ENCODE data around the gene IL5RA.

IL5RA gene

DNA sequence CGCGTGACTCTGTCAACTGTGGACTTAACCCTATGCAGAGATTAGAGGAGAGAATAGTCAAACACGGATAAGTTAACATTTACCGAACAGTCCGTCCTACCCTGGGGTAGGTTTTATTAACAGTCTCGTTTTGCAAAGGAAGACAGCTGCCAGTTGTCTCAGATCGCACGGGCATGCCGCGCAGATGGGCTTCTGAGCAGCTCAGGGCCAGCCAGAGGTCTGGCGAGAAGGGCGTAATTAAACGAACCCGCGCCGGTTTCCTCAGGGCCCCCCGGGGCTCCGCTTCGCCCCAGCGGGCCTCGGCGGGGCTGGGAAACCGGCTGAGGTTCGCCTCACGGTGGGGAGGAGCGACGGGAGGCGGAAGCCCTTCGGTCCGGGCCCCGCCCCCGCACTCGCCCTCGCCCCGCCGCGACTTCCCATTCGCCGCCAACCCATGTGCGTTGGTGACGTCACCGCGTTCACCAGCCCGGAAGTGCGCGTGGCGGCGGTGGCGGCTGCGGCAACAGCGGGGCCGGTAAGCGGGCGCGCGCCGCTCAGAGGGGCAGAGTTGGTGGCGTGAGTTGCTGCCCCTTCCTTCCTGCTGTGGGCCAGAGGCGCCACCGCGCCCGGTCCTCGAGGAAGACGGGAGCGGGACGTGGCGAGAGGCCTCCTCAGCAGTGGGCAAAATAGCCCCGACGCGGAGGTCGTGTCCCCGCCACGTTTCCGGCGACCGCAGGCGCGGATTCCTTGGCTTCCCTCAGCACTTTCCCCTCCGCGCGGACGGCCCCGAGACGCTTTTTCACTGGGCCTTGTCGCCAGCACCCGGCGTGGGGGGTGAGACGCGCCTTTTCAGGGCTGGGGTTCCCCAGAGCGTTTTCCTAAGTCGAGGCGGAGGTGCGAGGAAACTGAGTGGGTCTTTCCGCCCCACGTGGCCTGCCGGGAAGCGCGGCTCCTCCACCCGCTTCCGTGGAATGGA is 16.6 kb upstream of the IL5RA start, which contains the start of gene TRNT1:
Gene TRNT1, plus strand, starts transcription at position 464 of the 955 bp plus-strand sequence. CDS start 2,101 bp downstream, outside the sequence.
- TF ChIP-seq, protein P1, sequence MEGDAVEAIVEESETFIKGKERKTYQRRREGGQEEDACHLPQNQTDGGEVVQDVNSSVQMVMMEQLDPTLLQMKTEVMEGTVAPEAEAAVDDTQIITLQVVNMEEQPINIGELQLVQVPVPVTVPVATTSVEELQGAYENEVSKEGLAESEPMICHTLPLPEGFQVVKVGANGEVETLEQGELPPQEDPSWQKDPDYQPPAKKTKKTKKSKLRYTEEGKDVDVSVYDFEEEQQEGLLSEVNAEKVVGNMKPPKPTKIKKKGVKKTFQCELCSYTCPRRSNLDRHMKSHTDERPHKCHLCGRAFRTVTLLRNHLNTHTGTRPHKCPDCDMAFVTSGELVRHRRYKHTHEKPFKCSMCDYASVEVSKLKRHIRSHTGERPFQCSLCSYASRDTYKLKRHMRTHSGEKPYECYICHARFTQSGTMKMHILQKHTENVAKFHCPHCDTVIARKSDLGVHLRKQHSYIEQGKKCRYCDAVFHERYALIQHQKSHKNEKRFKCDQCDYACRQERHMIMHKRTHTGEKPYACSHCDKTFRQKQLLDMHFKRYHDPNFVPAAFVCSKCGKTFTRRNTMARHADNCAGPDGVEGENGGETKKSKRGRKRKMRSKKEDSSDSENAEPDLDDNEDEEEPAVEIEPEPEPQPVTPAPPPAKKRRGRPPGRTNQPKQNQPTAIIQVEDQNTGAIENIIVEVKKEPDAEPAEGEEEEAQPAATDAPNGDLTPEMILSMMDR (conservative IDR thresholded peaks at IDR 0.05; ENCODE audit: control insufficient read depth, insufficient read depth, low read depth, low read length): no peak
- DNase-seq (ENCODE audit: low read depth): peak; percentile 88
- peak within 1 kb of the TSS; percentile 83 for H3K4me3 ChIP-seq (ENCODE audit: control insufficient read depth, low read depth, low read length)

DNA sequence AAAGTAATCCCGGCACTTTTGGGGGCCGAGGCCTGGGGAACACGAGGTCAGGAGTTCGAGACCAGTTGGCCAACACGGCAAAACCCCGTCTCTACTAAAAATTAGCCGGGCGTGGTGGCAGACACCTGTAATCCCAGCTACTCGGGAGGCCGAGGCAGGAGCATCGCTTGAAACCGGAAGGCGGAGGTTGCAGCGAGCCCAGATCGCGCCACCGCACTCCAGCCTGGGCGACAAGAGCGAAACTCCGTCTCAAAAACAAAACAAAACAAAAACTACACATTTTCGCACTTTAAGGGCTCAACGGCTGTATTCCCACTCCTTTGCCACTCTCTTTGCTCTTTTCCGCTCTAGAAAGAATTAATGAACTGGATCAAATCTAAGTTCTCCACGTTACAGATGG is 15.8 kb upstream of the IL5RA start:
- TF ChIP-seq, protein P1 (conservative IDR thresholded peaks at IDR 0.05; ENCODE audit: control insufficient read depth, insufficient read depth, low read depth, low read length): no peak
- DNase-seq (ENCODE audit: low read depth): no peak
- peak overlapping the region; percentile 68 for H3K4me3 ChIP-seq (ENCODE audit: control insufficient read depth, low read depth, low read length)

DNA sequence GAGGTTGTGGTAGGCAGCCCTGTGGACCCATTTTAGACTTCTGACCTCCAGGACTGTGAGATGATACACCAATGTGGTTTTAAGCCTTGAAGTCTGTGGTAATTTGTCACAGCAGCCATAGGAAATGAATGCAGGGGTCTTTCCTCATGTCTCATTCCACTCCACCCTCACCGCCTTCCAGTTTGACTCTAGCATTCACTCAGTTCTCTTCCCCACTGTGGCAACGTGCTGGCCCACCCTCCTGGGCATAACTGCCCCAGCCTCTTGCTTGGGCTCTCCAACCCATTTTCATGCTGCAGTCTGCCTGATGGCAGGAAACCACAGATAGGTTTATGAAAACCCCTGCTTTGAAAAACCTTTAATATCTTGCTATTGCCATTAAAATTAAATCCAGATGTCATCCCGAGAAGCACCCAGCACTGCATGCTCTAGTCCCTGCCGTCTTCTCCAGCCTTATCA is 9.2 kb upstream of the IL5RA start:
- peak; percentile 19 for DNase-seq (ENCODE audit: low read depth)
- TF ChIP-seq, protein P1 (conservative IDR thresholded peaks at IDR 0.05; ENCODE audit: control insufficient read depth, insufficient read depth, low read depth, low read length): no peak
- H3K4me3 ChIP-seq (ENCODE audit: control insufficient read depth, low read depth, low read length): no peak overlapping the region

DNA sequence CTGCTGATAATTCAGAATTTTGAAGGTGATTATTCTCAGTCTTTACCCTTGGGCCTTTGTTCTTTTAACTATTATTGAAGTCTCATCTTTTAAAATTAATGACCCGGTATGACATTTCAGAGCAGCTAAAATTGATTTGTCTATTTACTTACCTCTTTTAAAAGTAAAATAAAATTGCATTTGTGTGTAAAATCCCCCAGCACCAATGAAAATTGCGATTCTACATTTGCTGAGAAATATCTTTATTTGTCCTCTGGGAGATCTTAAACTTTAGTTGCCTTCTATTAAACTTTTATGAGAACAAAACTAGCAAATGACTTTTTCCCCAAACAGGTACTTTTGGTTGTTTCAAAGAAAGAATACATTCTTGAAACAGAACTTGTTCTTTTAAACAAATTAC is 7.5 kb upstream of the IL5RA start:
- no peak for DNase-seq (ENCODE audit: low read depth)

DNA sequence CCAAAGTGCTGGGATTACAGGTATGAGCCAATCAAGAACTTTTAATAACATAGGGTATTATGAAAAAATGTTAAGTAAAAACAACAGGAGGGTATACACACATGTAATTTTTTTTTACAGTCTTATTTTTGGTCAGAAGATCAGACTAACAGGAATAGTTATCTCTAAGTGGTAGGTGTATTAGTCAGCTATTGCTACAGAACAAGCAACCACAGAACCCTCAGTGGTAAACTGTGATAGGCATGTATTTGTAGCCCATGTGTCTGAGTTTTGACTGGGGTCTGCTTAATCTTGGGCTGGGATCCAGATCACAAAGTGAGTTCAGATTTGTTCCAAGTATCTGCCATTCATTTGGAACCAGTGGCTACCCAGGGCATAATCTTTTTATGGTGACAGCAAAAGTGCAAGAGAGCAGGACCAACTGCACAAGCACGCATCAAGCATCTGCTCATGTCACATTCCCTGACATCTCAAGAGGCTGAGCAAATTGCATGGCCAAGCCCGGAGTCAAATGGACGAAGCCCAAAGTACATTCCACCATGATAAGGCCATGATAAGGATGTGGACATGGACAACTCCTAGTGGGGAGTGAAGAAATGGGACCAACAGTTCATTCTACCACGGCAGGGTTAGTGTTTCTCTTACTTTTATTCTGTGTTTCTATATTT is 3.0 kb upstream of the IL5RA start:
- H3K4me3 ChIP-seq (ENCODE audit: control insufficient read depth, low read depth, low read length): no peak overlapping the region
- DNase-seq (ENCODE audit: low read depth): no peak
- TF ChIP-seq, protein P1 (conservative IDR thresholded peaks at IDR 0.05; ENCODE audit: control insufficient read depth, insufficient read depth, low read depth, low read length): no peak

More for the DNA sequence above, 7.5 kb upstream of the IL5RA start:
- TF ChIP-seq, protein P1 (conservative IDR thresholded peaks at IDR 0.05; ENCODE audit: control insufficient read depth, insufficient read depth, low read depth, low read length): no peak
- H3K4me3 ChIP-seq (ENCODE audit: control insufficient read depth, low read depth, low read length): no peak overlapping the region

DNA sequence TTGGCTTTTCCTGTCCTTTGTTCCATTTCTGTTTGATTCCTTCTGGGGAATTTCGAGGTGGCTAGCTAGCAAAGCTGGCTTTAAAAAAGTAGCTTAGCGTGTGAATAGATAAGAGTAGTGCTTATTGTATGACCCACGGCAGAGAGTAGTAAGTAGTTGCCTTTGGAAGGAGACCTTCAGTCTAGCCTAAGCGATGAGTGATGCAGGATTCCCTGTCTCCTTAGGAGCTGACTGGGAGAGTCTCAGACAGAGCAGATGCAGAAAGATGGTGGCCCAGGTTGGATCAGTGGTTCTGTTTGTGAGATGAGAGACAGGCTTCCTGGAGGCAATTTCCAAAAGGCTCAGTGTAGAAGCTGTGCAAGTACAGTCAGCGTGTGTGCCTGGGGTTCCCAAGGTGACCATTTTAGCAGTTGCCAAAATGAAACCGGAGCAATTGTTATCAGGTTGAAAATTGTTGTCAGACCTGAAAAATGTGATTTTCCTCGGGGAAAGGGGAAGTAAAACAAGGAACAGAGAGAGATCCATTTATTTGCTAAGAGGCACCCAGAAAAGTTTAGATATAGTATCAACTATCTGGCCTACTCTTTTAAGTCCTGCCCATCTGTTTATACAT is 681 bp upstream of the IL5RA start:
- no peak for DNase-seq (ENCODE audit: low read depth)
- TF ChIP-seq, protein P1 (conservative IDR thresholded peaks at IDR 0.05; ENCODE audit: control insufficient read depth, insufficient read depth, low read depth, low read length): no peak
- no peak overlapping the region for H3K4me3 ChIP-seq (ENCODE audit: control insufficient read depth, low read depth, low read length)
